ENCODE data around the gene OXER1.

The OXER1 gene

DNA sequence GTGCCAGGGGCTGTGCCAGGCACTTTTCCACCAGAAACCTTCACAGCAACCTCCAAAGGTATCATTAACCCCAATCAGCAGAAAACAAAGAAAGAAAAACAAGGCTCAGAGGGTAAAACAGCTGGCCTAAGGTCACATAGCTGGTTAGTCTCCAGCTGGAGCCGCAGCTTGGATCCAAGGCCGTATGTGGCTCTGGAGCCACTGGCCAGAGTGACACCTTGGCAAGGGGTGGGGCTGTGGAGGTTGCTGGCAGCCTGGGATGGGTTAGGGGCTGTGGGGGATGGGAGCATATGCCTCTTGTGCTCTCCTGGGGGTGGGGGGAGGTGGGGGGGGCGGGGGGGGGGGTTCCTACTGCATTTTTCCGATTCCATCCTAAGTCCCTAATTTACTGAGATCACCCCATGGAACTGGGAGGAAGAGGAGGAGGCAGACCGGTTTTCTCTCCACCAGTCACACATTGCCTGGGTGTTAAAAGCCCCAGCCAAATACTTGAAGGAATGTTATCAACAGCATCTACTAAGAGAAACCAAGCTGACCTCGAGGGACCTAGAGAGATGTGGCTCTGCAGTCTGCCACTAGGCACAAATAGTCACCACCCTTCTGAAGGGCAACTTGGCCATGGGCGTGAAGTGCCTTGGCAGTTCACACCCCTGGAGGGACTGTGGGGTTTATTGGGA, 20.4 kb upstream of the OXER1 start:
- Histone ChIP-seq H3K9me3 (ENCODE audit: insufficient read depth, low read depth, low read length) (peaks cover 7% of the 10 kb centered on the region), H3K4me3 (ENCODE audit: low read length) (no peak overlapping the region), H3K36me3 (ENCODE audit: insufficient read depth, low read length) (no peaks in the 10 kb centered on the region; the same call in 1 of the 2 replicates), H3K27ac (ENCODE audit: low read depth, low read length) (no peak overlapping the region), H3K27me3 (ENCODE audit: insufficient read depth, low read length) (no peaks in the 10 kb centered on the region), H3K4me1 (ENCODE audit: insufficient read depth, low read length) (no peaks in the 10 kb centered on the region), H3K9ac (ENCODE audit: low read depth, low read length) (no peak overlapping the region)
- WGBS = 81% methylated on average over 5 of the region's 7 CpGs

DNA sequence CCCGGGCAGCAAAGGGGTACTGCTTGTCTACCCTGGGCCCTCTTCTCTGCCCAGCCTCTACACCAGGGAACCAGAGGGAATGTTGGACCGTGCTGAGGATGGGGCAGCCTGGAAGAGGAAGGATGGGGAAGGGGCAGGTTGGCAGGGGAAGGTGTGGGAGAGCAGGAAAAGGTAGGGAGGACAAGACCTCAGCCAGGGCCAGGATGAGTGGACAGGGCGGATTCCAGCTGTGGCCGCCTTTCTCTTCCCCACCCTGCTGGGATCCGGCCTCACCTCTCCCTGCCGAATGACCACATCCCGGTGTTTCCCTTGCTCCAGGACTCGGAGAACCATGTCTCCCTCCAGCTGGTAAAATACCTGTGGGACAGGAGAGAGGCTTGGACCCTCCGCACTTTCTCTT, 19.6 kb upstream of the OXER1 start:
- no peaks in the 10 kb centered on the region for H3K27me3 ChIP-seq (ENCODE audit: insufficient read depth, low read length)
- H3K4me3 ChIP-seq (ENCODE audit: low read length) = no peak overlapping the region
- 84% methylated on average over 9 of the region's 9 CpGs for WGBS
- no peak overlapping the region for H3K9ac ChIP-seq (ENCODE audit: low read depth, low read length)
- H3K4me1 ChIP-seq (ENCODE audit: insufficient read depth, low read length) = no peaks in the 10 kb centered on the region
- peaks cover 15% of the 10 kb centered on the region for H3K9me3 ChIP-seq (ENCODE audit: insufficient read depth, low read depth, low read length)
- peaks cover 3% of the 10 kb centered on the region for H3K36me3 ChIP-seq (ENCODE audit: insufficient read depth, low read length)
- no peak overlapping the region for H3K27ac ChIP-seq (ENCODE audit: low read depth, low read length)

- peaks cover 33% of the 10 kb centered on the region for H3K9me3 ChIP-seq (ENCODE audit: insufficient read depth, low read depth, low read length)
- no peaks in the 10 kb centered on the region for H3K4me1 ChIP-seq (ENCODE audit: insufficient read depth, low read length)
- peaks cover 4% of the 10 kb centered on the region for H3K36me3 ChIP-seq (ENCODE audit: insufficient read depth, low read length)
- 88% methylated on average over 1 of the region's 1 CpG for WGBS
- H3K4me3 ChIP-seq (ENCODE audit: low read length) = no peak overlapping the region
- H3K9ac ChIP-seq (ENCODE audit: low read depth, low read length) = no peak overlapping the region
- H3K27ac ChIP-seq (ENCODE audit: low read depth, low read length) = no peak overlapping the region
- H3K27me3 ChIP-seq (ENCODE audit: insufficient read depth, low read length) = no peaks in the 10 kb centered on the region
These were observed 17.2 kb upstream of the OXER1 start for GRCh38 chr2:42781181-42781580.

GRCh38 chr2:42777883-42778805, 14.2 kb upstream of the OXER1 start:
- peaks cover 4% of the 10 kb centered on the region for H3K36me3 ChIP-seq (ENCODE audit: insufficient read depth, low read length)
- H3K4me1 ChIP-seq (ENCODE audit: insufficient read depth, low read length) = peaks cover 9% of the 10 kb centered on the region; the same call in 1 of the 2 replicates
- H3K4me3 ChIP-seq (ENCODE audit: low read length) = no peak overlapping the region
- no peak overlapping the region for H3K9ac ChIP-seq (ENCODE audit: low read depth, low read length)
- H3K9me3 ChIP-seq (ENCODE audit: insufficient read depth, low read depth, low read length) = peaks cover 33% of the 10 kb centered on the region
- 95% methylated on average over 2 of the region's 3 CpGs for WGBS
- no peak overlapping the region for H3K27ac ChIP-seq (ENCODE audit: low read depth, low read length)
- no peaks in the 10 kb centered on the region for H3K27me3 ChIP-seq (ENCODE audit: insufficient read depth, low read length)

DNA sequence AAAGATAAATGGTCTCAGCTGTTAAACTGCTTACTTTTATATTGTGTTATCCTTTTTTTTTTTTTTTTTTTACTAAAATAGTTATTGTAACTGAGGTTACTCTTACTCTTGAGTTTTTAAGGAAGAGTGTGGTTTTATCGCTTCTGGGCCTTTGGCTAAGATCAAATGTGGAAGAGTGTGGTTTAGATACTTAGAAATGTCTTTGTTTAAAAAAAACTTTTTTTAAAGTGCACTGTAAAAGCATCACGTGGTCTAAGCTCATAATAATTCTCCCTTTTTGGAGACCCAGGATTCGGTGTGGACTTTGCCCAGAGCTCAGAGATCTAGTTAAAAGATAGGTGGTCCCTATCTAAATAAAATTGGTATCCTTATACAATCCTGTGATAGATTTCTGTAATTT, 11.9 kb upstream of the OXER1 start:
- Histone ChIP-seq H3K4me1 (ENCODE audit: insufficient read depth, low read length) (peaks cover 14% of the 10 kb centered on the region; the same call in 1 of the 2 replicates), H3K36me3 (ENCODE audit: insufficient read depth, low read length) (peaks cover 4% of the 10 kb centered on the region; the same call in 1 of the 2 replicates), H3K9ac (ENCODE audit: low read depth, low read length) (no peak overlapping the region), H3K9me3 (ENCODE audit: insufficient read depth, low read depth, low read length) (peaks cover 28% of the 10 kb centered on the region), H3K4me3 (ENCODE audit: low read length) (no peak overlapping the region), H3K27ac (ENCODE audit: low read depth, low read length) (no peak overlapping the region), H3K27me3 (ENCODE audit: insufficient read depth, low read length) (no peaks in the 10 kb centered on the region)
- WGBS = 93% methylated on average over 3 of the region's 3 CpGs

DNA sequence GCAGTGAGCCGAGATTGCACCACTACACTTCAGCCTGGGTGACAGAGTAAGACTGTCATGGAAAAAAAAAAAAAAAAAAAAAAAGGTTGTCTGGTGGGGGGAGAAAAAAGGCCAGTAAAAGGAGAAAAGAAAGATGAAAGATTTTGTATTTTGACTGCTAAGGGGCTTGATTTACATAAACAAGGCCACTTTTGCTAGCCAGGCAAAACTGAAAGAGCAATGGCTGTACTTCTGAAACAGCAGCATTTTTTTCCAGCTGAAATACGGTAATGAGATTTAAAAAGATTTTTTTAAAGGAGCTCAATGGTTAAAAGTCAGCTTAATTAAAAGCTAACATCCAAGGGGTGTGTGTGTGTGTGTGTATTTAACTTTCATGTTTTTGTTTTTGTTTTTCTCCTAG, 11.3 kb upstream of the OXER1 start:
- WGBS = 96% methylated on average over 2 of the region's 2 CpGs
- Histone ChIP-seq H3K9ac (ENCODE audit: low read depth, low read length) (no peak overlapping the region), H3K4me3 (ENCODE audit: low read length) (no peak overlapping the region), H3K36me3 (ENCODE audit: insufficient read depth, low read length) (peaks cover 4% of the 10 kb centered on the region; the same call in 1 of the 2 replicates), H3K4me1 (ENCODE audit: insufficient read depth, low read length) (peaks cover 14% of the 10 kb centered on the region; the same call in 1 of the 2 replicates), H3K27ac (ENCODE audit: low read depth, low read length) (no peak overlapping the region), H3K27me3 (ENCODE audit: insufficient read depth, low read length) (no peaks in the 10 kb centered on the region), H3K9me3 (ENCODE audit: insufficient read depth, low read depth, low read length) (peaks cover 28% of the 10 kb centered on the region)

- Histone ChIP-seq H3K4me3 (ENCODE audit: low read length) (no peak overlapping the region), H3K27me3 (ENCODE audit: insufficient read depth, low read length) (no peaks in the 10 kb centered on the region), H3K9me3 (ENCODE audit: insufficient read depth, low read depth, low read length) (peaks cover under 1% of the 10 kb centered on the region; the same call in 1 of the 2 replicates), H3K27ac (ENCODE audit: low read depth, low read length) (no peak overlapping the region), H3K9ac (ENCODE audit: low read depth, low read length) (no peak overlapping the region), H3K36me3 (ENCODE audit: insufficient read depth, low read length) (no peaks in the 10 kb centered on the region), H3K4me1 (ENCODE audit: insufficient read depth, low read length) (peaks cover 14% of the 10 kb centered on the region; the same call in 1 of the 2 replicates)
- 90% methylated on average over 5 of the region's 5 CpGs for WGBS
These were observed 7.7 kb upstream of the OXER1 start for GRCh38 chr2:42771546-42772153.

- H3K27ac ChIP-seq (ENCODE audit: low read depth, low read length) = no peak overlapping the region
- WGBS = 77% methylated on average over 19 of the region's 19 CpGs
- no peak overlapping the region for H3K4me3 ChIP-seq (ENCODE audit: low read length)
- peaks cover 14% of the 10 kb centered on the region; the same call in 1 of the 2 replicates for H3K4me1 ChIP-seq (ENCODE audit: insufficient read depth, low read length)
- no peak overlapping the region for H3K9ac ChIP-seq (ENCODE audit: low read depth, low read length)
- no peaks in the 10 kb centered on the region for H3K36me3 ChIP-seq (ENCODE audit: insufficient read depth, low read length)
- no peaks in the 10 kb centered on the region for H3K27me3 ChIP-seq (ENCODE audit: insufficient read depth, low read length)
- no peaks in the 10 kb centered on the region for H3K9me3 ChIP-seq (ENCODE audit: insufficient read depth, low read depth, low read length)
These were observed 6.6 kb upstream of the OXER1 start for GRCh38 chr2:42770288-42771131.

GRCh38 chr2:42769583-42770287, 5.8 kb upstream of the OXER1 start:
- Histone ChIP-seq H3K27ac (ENCODE audit: low read depth, low read length) (no peak overlapping the region), H3K36me3 (ENCODE audit: insufficient read depth, low read length) (no peaks in the 10 kb centered on the region), H3K27me3 (ENCODE audit: insufficient read depth, low read length) (no peaks in the 10 kb centered on the region), H3K4me3 (ENCODE audit: low read length) (no peak overlapping the region), H3K9ac (ENCODE audit: low read depth, low read length) (no peak overlapping the region), H3K9me3 (ENCODE audit: insufficient read depth, low read depth, low read length) (no peaks in the 10 kb centered on the region), H3K4me1 (ENCODE audit: insufficient read depth, low read length) (peaks cover 14% of the 10 kb centered on the region; the same call in 1 of the 2 replicates)
- 93% methylated on average over 10 of the region's 10 CpGs for WGBS

DNA sequence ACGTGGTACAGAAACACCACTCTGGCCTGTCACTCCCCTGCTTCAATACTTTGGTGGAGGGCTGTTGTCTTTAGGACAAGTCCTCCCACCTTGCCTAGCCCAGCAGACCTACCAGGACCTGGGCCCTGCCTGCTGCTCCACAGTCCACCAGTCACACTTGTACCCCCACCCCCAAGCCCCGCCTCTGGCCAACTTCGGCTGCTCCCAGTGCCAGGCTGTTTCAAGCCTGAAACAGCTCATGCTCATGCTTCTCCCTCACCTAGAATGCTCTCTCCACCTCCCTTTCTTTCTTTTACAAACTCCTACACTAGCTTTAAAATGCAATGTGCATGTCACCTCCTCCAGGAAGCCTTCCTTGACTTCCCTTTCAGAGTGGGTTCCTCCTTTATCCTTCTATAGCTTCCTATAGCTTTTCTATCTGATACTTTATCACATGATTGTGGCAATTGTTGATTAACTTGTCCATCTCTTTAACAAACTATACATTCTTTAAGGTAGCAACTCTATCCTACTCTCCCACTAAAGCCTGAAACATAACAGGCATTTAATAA, 4.8 kb upstream of the OXER1 start:
- H3K4me3 ChIP-seq (ENCODE audit: low read length) = no peak overlapping the region
- no peak overlapping the region for H3K9ac ChIP-seq (ENCODE audit: low read depth, low read length)
- H3K4me1 ChIP-seq (ENCODE audit: insufficient read depth, low read length) = peaks cover 8% of the 10 kb centered on the region; the same call in 1 of the 2 replicates
- WGBS = 60% methylated on average over 3 of the region's 3 CpGs
- H3K27ac ChIP-seq (ENCODE audit: low read depth, low read length) = no peak overlapping the region
- H3K36me3 ChIP-seq (ENCODE audit: insufficient read depth, low read length) = no peaks in the 10 kb centered on the region
- H3K27me3 ChIP-seq (ENCODE audit: insufficient read depth, low read length) = no peaks in the 10 kb centered on the region
- no peaks in the 10 kb centered on the region for H3K9me3 ChIP-seq (ENCODE audit: insufficient read depth, low read depth, low read length)
